Measurements from ENCODE around the gene IFRD2. TPM values are rescaled to one million over a fixed set of nuclear protein-coding genes. Genes with fewer than 3 reads are reported as not detected.

Gene IFRD2
- total and polyA plus RNA-seq, 2 of the 13 experiments (the other 11 are each of a cell fraction or from before 2014, with no cell fraction given) = 32.8 to 96.1 TPM

- no peak; the same call in 1 of the 2 replicates for TF ChIP-seq ZNF782 (CRISPR knock-in tag; IDR thresholded peaks at IDR 0.05; ENCODE audit: borderline replicate concordance)
- no peak for TF ChIP-seq ISL2 (CRISPR knock-in tag; IDR thresholded peaks at IDR 0.05)
- TF ChIP-seq NR2F2 (IDR thresholded peaks at IDR 0.05; ENCODE audit: borderline replicate concordance, low read depth) = no peak; the same call in 1 of the 2 replicates
- no peak for TF ChIP-seq FOXJ3 (CRISPR knock-in tag; IDR thresholded peaks at IDR 0.05; ENCODE audit: borderline replicate concordance)
- TF ChIP-seq SP4 (CRISPR knock-in tag; IDR thresholded peaks at IDR 0.05) = peak; percentile 95
- TF ChIP-seq THYN1 (CRISPR knock-in tag; IDR thresholded peaks at IDR 0.05; ENCODE audit: borderline replicate concordance, low read depth) = no peak
- peak; percentile 57 for TF ChIP-seq SP2 (CRISPR knock-in tag; IDR thresholded peaks at IDR 0.05)
- peak; percentile 90 for TF ChIP-seq ATF1 (CRISPR knock-in tag; IDR thresholded peaks at IDR 0.05)
- TF ChIP-seq FOXO4 (CRISPR knock-in tag; conservative IDR thresholded peaks at IDR 0.05) = no peak
- TF ChIP-seq ELF1 (CRISPR knock-in tag; IDR thresholded peaks at IDR 0.05) = peak; percentile 77
- TF ChIP-seq, protein P1, sequence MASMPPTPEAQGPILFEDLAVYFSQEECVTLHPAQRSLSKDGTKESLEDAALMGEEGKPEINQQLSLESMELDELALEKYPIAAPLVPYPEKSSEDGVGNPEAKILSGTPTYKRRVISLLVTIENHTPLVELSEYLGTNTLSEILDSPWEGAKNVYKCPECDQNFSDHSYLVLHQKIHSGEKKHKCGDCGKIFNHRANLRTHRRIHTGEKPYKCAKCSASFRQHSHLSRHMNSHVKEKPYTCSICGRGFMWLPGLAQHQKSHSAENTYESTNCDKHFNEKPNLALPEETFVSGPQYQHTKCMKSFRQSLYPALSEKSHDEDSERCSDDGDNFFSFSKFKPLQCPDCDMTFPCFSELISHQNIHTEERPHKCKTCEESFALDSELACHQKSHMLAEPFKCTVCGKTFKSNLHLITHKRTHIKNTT (CRISPR knock-in tag; IDR thresholded peaks at IDR 0.05) = peak; percentile 99; the same call in 1 of the 2 replicates
- no peak for TF ChIP-seq ZNF567 (CRISPR knock-in tag; IDR thresholded peaks at IDR 0.05; ENCODE audit: borderline replicate concordance)
- TF ChIP-seq, protein P2, sequence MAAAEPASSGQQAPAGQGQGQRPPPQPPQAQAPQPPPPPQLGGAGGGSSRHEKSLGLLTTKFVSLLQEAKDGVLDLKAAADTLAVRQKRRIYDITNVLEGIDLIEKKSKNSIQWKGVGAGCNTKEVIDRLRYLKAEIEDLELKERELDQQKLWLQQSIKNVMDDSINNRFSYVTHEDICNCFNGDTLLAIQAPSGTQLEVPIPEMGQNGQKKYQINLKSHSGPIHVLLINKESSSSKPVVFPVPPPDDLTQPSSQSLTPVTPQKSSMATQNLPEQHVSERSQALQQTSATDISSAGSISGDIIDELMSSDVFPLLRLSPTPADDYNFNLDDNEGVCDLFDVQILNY (CRISPR knock-in tag; conservative IDR thresholded peaks at IDR 0.05) = peak; percentile 62; the same call in 1 of the 2 replicates
- no peak for TF ChIP-seq ATF6 (CRISPR knock-in tag; conservative IDR thresholded peaks at IDR 0.05)
- no peak for TF ChIP-seq ZNF746 (CRISPR knock-in tag; IDR thresholded peaks at IDR 0.05)
- no peak for TF ChIP-seq AKNA (CRISPR knock-in tag; IDR thresholded peaks at IDR 0.05; ENCODE audit: borderline replicate concordance)
- TF ChIP-seq NFKB2 (CRISPR knock-in tag; IDR thresholded peaks at IDR 0.05; ENCODE audit: borderline replicate concordance) = 0 out of 2 replicates have a peak, but pooled peaks have one; percentile 11
Measured at GRCh38 chr3:50292159-50293078, at the start of gene IFRD2 (continued).

All from HepG2 (cell line).